ENCODE data around the gene NDUFS6.

- TF ChIP-seq CTCF (IDR thresholded peaks at IDR 0.05) = no peak
- TF ChIP-seq POLR2A (IDR thresholded peaks at IDR 0.05) = no peak
Observed at GRCh38 chr5:1779782-1780613, 21.2 kb upstream of the NDUFS6 start.

Measured in lower leg skin (tissue), 3 donors.